DOHH2 (cell line): Measurements from ENCODE around the gene RNF144A.

Source experiments
- H3F3A ChIP-seq: fragments of 200-600 bp; sonication (generic), shearing (Covaris generic); 2 replicates; pipeline ENCODE4 v1.6.0; 2016; ENCODE audit warnings: antibody characterized with exemption, mild to moderate bottlenecking; ENCODE audit not compliant: control insufficient read depth, insufficient read depth
- H3K27ac ChIP-seq: fragments of 200-600 bp; sonication (generic); 2 replicates; pipeline ENCODE4 v1.5.1; 2014; ENCODE audit warnings: low read depth, mild to moderate bottlenecking, low read length, moderate library complexity
- H3K27me3 ChIP-seq: fragments of 200-600 bp; sonication (generic); 2 replicates; pipeline ENCODE4 v1.6.1; 2014; ENCODE audit warnings: mild to moderate bottlenecking, low read length, mixed read lengths; ENCODE audit not compliant: control insufficient read depth
- H3K36me3 ChIP-seq: fragments of 200-600 bp; sonication (generic); 2 replicates; pipeline ENCODE4 v1.6.1; 2014; ENCODE audit warnings: mild to moderate bottlenecking, low read length, moderate library complexity, mixed read lengths; ENCODE audit not compliant: control insufficient read depth
- H3K4me1 ChIP-seq: fragments of 200-600 bp; sonication (generic); 2 replicates; pipeline ENCODE4 v1.6.1; 2014; ENCODE audit warnings: mild to moderate bottlenecking, low read length, mixed read lengths; ENCODE audit not compliant: control insufficient read depth
- H3K4me2 ChIP-seq: fragments of 200-600 bp; sonication (generic); 2 replicates; pipeline ENCODE4 v1.6.0; 2014; ENCODE audit warnings: mild to moderate bottlenecking, low read length, moderate library complexity
- H3K4me3 ChIP-seq: fragments of 200-600 bp; sonication (generic); 2 replicates; pipeline ENCODE4 v1.5.1; 2014; ENCODE audit warnings: mild to moderate bottlenecking, low read length, mixed read lengths
- H3K79me2 ChIP-seq: fragments of 200-600 bp; sonication (generic); 2 replicates; pipeline ENCODE4 v1.6.1; 2014; ENCODE audit warnings: mild to moderate bottlenecking, low read length, mixed read lengths; ENCODE audit not compliant: control insufficient read depth
- H3K9me2 ChIP-seq: fragments of 200-600 bp; sonication (generic); replicated peaks from 2 replicates; pipeline ENCODE4 v1.6.1; 2014; ENCODE audit warnings: mild to moderate bottlenecking, low read length, mixed read lengths; ENCODE audit not compliant: control insufficient read depth
- H3K9me3 ChIP-seq: fragments of 200-600 bp; sonication (generic); 2 replicates; pipeline ENCODE4 v1.6.1; 2014; ENCODE audit warnings: antibody characterized with exemption, low read length, mixed read lengths; ENCODE audit not compliant: control insufficient read depth, insufficient read depth
- H4K20me1 ChIP-seq: fragments of 200-600 bp; sonication (generic); 2 replicates; pipeline ENCODE4 v1.6.0; 2014; ENCODE audit warnings: low read depth, mild to moderate bottlenecking, antibody characterized with exemption, low read length, moderate library complexity; ENCODE audit not compliant: control insufficient read depth, insufficient read depth
- EZH2phosphoT487 ChIP-seq: fragments of 200-600 bp; sonication (generic); IDR thresholded peaks from 2 replicates; pipeline ENCODE4 v1.6.1; 2017; ENCODE audit warnings: borderline replicate concordance, mild to moderate bottlenecking, antibody characterized with exemption, low read length, moderate library complexity, mixed read lengths
- TF ChIP-seq, protein P1 (sequence below): fragments of 200-600 bp; sonication (generic); IDR thresholded peaks from one replicate; pipeline ENCODE4 v1.5.1; 2014; ENCODE audit warnings: antibody characterized with exemption, mild to moderate bottlenecking, low read depth, low read length; ENCODE audit not compliant: poor library complexity, severe bottlenecking

RNF144A gene

DNA sequence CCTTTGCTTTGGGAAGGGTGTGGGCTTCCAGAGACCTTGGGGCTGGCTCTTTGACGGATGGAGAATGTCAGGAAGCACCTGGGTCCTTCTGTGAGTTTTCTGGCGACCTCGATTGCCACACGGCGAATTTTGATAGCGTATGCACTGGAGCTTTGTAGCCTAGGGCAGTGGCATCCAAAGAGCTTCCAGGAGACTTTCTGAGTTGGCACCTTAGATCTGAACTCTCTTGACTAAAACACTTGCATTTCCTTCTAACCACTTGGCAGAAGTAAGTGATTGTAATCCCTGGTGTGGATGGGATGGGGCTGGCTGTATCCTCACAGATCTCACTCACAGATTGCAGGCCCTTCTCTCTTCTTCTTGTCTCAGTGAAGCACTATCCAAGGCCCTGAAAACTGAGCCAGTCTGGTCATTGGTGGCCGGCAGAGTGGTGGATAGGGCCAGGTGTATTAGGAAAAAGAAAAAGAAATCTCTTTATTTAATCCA is 7.8 kb downstream of the RNF144A start:
- H3K4me2 ChIP-seq: no peak overlapping the region
- no peak overlapping the region for H3K27ac ChIP-seq
- no peaks in the 10 kb centered on the region for H3K4me1 ChIP-seq

DNA sequence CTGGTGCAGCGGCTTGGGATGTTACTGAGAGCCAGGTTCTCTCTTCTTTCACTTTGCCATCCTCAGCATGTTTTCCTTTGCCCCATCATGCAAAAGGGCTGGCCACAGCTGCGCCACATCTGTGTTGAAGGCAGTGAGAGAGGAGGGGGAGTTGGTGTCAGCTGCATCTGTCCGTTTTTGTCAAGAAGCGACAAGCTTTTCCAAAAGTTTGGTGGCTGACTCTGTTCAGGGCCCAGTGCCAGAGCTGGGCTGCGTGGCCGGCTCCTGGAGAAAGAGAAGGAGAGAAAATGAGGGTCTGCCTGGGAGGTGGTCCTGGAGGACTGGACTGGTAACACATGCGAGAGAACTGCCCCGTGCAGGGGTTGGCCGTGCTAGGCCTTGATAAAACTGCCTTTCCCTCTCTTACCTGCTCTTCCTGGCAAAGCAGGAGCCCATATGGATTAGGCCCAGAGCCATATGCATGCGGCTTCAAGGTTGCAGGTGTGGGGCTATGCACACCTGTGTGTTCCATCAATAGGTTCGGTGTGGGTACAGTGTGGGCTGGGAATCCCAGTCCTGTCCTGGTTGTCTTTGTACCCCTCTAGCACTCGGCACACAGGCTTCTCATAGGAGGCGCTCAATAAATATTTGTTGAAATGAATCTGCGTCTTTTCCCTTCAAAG is 9.0 kb downstream of the RNF144A start:
- no peak for TF ChIP-seq EZH2phosphoT487
- TF ChIP-seq, protein P1, sequence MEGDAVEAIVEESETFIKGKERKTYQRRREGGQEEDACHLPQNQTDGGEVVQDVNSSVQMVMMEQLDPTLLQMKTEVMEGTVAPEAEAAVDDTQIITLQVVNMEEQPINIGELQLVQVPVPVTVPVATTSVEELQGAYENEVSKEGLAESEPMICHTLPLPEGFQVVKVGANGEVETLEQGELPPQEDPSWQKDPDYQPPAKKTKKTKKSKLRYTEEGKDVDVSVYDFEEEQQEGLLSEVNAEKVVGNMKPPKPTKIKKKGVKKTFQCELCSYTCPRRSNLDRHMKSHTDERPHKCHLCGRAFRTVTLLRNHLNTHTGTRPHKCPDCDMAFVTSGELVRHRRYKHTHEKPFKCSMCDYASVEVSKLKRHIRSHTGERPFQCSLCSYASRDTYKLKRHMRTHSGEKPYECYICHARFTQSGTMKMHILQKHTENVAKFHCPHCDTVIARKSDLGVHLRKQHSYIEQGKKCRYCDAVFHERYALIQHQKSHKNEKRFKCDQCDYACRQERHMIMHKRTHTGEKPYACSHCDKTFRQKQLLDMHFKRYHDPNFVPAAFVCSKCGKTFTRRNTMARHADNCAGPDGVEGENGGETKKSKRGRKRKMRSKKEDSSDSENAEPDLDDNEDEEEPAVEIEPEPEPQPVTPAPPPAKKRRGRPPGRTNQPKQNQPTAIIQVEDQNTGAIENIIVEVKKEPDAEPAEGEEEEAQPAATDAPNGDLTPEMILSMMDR: no peak
- Histone ChIP-seq H3K4me1 (no peaks in the 10 kb centered on the region), H3K4me3 (no peak overlapping the region), H3K9me3 (no peaks in the 10 kb centered on the region), H3K36me3 (no peaks in the 10 kb centered on the region), H3K4me2 (no peak overlapping the region), H3K79me2 (no peaks in the 10 kb centered on the region), H3K27ac (no peak overlapping the region), H3K27me3 (no peaks in the 10 kb centered on the region), H3F3A (no peaks in the 10 kb centered on the region), H4K20me1 (no peaks in the 10 kb centered on the region), H3K9me2 (no peaks in the 10 kb centered on the region)

More for the DNA sequence above, 7.8 kb downstream of the RNF144A start:
- no peak overlapping the region for H3K4me3 ChIP-seq
- H3K9me3 ChIP-seq: no peaks in the 10 kb centered on the region
- no peaks in the 10 kb centered on the region for H3K79me2 ChIP-seq
- H3K9me2 ChIP-seq: no peaks in the 10 kb centered on the region
- TF ChIP-seq, protein P1: no peak
- no peak for TF ChIP-seq EZH2phosphoT487
- no peaks in the 10 kb centered on the region for H3K27me3 ChIP-seq
- no peaks in the 10 kb centered on the region for H3K36me3 ChIP-seq
- no peaks in the 10 kb centered on the region for H3F3A ChIP-seq
- no peaks in the 10 kb centered on the region for H4K20me1 ChIP-seq

DNA sequence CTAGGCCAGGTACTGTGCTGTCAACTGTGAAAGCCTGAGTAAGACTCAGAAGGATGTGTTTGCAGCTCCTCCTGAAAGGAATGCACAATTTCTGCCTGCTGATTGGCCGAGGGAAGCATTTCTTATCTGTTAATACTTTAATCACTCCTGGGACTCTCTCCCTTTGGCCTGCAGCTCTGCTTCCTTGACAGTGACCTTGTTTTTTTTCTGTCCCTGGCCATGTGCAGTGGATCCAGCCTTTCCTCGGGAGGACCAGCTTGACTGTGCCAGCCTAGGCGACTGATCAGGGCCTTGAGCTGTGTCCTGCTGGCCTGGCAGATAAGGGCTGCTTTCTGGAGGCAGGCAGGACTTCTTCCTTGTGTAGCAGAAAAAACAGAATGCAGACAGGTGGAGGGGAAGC is 10.0 kb downstream of the RNF144A start:
- Histone ChIP-seq H3K4me3 (no peak overlapping the region), H3K79me2 (no peaks in the 10 kb centered on the region), H4K20me1 (no peaks in the 10 kb centered on the region), H3K27ac (no peak overlapping the region), H3K9me3 (no peaks in the 10 kb centered on the region), H3K27me3 (no peaks in the 10 kb centered on the region), H3K36me3 (no peaks in the 10 kb centered on the region), H3F3A (no peaks in the 10 kb centered on the region), H3K4me2 (no peak overlapping the region), H3K4me1 (no peaks in the 10 kb centered on the region), H3K9me2 (no peaks in the 10 kb centered on the region)
- TF ChIP-seq, protein P1: no peak
- no peak for TF ChIP-seq EZH2phosphoT487
